Measurements from ENCODE around the gene PIK3CB. TPM values are rescaled to one million over a fixed set of nuclear protein-coding genes. Genes with fewer than 3 reads are reported as not detected.
"Not testable (repeated sequence)": the region's sequence is repeated elsewhere in the genome, so short reads cannot be mapped to it uniquely, and the experiment has no call there.

The PIK3CB gene
- total and polyA plus RNA-seq, 2 of the 8 experiments (the other 6 are each of a cell fraction or from before 2014, with no cell fraction given): 8.3 to 35.2 TPM

GRCh38 chr3:138842483-138843188 is 7.9 kb upstream of the PIK3CB start (continued):
- TF ChIP-seq KDM1A (IDR thresholded peaks at IDR 0.05; ENCODE audit: borderline replicate concordance, low read length) (peak; percentile 52; the same call in 1 of the 2 replicates), JUN (IDR thresholded peaks at IDR 0.05; ENCODE audit: low read depth, low read length) (no peak), MAFK (IDR thresholded peaks at IDR 0.05; ENCODE audit: low read depth, low read length) (peak; percentile 19; the same call in 1 of the 2 replicates)

GRCh38 chr3:138838385-138838784 is 3.7 kb upstream of the PIK3CB start:
- H2BK5ac ChIP-seq (ENCODE audit: low read depth, low read length); H3K18ac ChIP-seq (ENCODE audit: extremely low read depth, low read length); H3K9ac ChIP-seq (replicated peaks in 1 of 4; ENCODE audit: extremely low read depth in 1 of 4, low read depth in 3 of 4, low read length in 3 of 4); H3K4me1 ChIP-seq (replicated peaks in 1 of 4; ENCODE audit: control insufficient read depth in 3 of 4, insufficient read depth in 4 of 4, low read length in 3 of 4); H2BK12ac ChIP-seq (ENCODE audit: low read depth, low read length); DNase-seq (ENCODE audit: low read depth in 1 of 2, low spot score in 2 of 2); FAIRE-seq; H2AK5ac ChIP-seq (ENCODE audit: low read depth, low read length); H2BK120ac ChIP-seq (replicated peaks; ENCODE audit: low read depth, low read length); H3K4ac ChIP-seq (replicated peaks; ENCODE audit: insufficient read length, low read depth, low read length); H2BK20ac ChIP-seq (ENCODE audit: low read length); H3K14ac ChIP-seq (ENCODE audit: insufficient read length); H3K27ac ChIP-seq (ENCODE audit: low read depth, low read length); H3K23ac ChIP-seq (ENCODE audit: insufficient read length); H4K5ac ChIP-seq (ENCODE audit: insufficient read length, low read depth, low read length); H3K27me3 ChIP-seq (replicated peaks in 1 of 4; ENCODE audit: control insufficient read depth in 3 of 4, extremely low read depth in 1 of 4, insufficient read depth in 3 of 4, low read length in 3 of 4); H4K8ac ChIP-seq (ENCODE audit: extremely low read depth, insufficient read depth, low read length); H3K79me2 ChIP-seq (ENCODE audit: control insufficient read depth in 1 of 2, insufficient read depth in 2 of 2, low read length in 2 of 2); H3K36me3 ChIP-seq (ENCODE audit: control insufficient read depth in 2 of 4, insufficient read depth in 4 of 4, low read length in 3 of 4); H4K91ac ChIP-seq (replicated peaks; ENCODE audit: insufficient read length, low read length); H3K4me3 ChIP-seq (ENCODE audit: extremely low read depth in 1 of 4, insufficient read depth in 2 of 4, low read depth in 3 of 4, low read length in 4 of 4); H3K56ac ChIP-seq (replicated peaks; ENCODE audit: insufficient read length, low read depth, low read length); H2BK15ac ChIP-seq (ENCODE audit: low read length); H3K9me3 ChIP-seq (ENCODE audit: insufficient read depth in 2 of 2, low read depth in 1 of 2, low read length in 1 of 2); POLR2A ChIA-PET (ENCODE audit: partially characterized antibody); H3K4me2 ChIP-seq (ENCODE audit: insufficient read depth in 1 of 2, low read depth in 2 of 2, low read length in 2 of 2); H4K20me1 ChIP-seq (replicated peaks in 1 of 2; ENCODE audit: control insufficient read depth in 1 of 2, insufficient read depth in 2 of 2, low read length in 2 of 2); H3K79me1 ChIP-seq (ENCODE audit: low read depth, low read length); H2AFZ ChIP-seq (ENCODE audit: low read length): not testable (repeated sequence)
- CTCF ChIA-PET (ENCODE audit: partially characterized antibody): interaction anchor here (1.6 kb wide), 1 partner anchor 69 kb away, joined by 4 read pairs; no protein-coding TSS in a partner anchor
- peaks cover 12% of the 10 kb centered on the region for H3K23me2 ChIP-seq (ENCODE audit: low read depth, low read length)
- 92% methylated on average over 6 of the region's 7 CpGs; no CpG with 5 or more reads in 1 of the 2 experiments for WGBS, 2 experiments (ENCODE audit: extremely low coverage in 1 of 2, insufficient coverage in 1 of 2, insufficient read length in 1 of 2, insufficient replicate concordance in 2 of 2, low coverage in 1 of 2, low lambda C conversion rate in 2 of 2, missing lambda C conversion rate in 1 of 2)
